GM23338 (cell line): ENCODE measurements around the gene CDC34.

ENCODE experiments used
- CTCF ChIP-seq, 2 experiments: fragments of 200-600 bp in 1 of 2; sonication (generic) in 1 of 2; conservative IDR thresholded peaks; 2 replicates each; pipeline versions ENCODE4 v1.5.1 to v1.6.1; 2016 to 2017; ENCODE audit warnings: antibody characterized with exemption in 2 of 2, low read depth in 2 of 2, mild to moderate bottlenecking in 2 of 2, moderate library complexity in 1 of 2
- EZH2 ChIP-seq: fragments of 200-600 bp; sonication (generic); IDR thresholded peaks from one replicate; pipeline ENCODE4 v1.8.0; 2017; ENCODE audit warnings: antibody characterized with exemption, mild to moderate bottlenecking, low read depth; ENCODE audit not compliant: unreplicated experiment
- EZH2phosphoT487 ChIP-seq: fragments of 200-600 bp; sonication (generic); IDR thresholded peaks from one replicate; pipeline ENCODE4 v1.8.1; 2018; ENCODE audit warnings: antibody characterized with exemption; ENCODE audit not compliant: unreplicated experiment
- JUNB ChIP-seq: IDR thresholded peaks from one replicate; pipeline ENCODE4 v1.6.1; 2016; ENCODE audit warnings: antibody characterized with exemption; ENCODE audit not compliant: unreplicated experiment
- NANOG ChIP-seq: IDR thresholded peaks from 2 replicates; pipeline ENCODE4 v1.6.1; 2016; ENCODE audit warnings: antibody characterized with exemption, borderline replicate concordance
- POLR2AphosphoS5 ChIP-seq: IDR thresholded peaks from 2 replicates; pipeline ENCODE4 v1.6.1; 2016; ENCODE audit warnings: antibody characterized with exemption, low read depth
- REST ChIP-seq: IDR thresholded peaks from one replicate; pipeline ENCODE4 v1.6.1; 2018; ENCODE audit warnings: antibody characterized with exemption; ENCODE audit not compliant: unreplicated experiment
- STAT1 ChIP-seq: IDR thresholded peaks from one replicate; pipeline ENCODE4 v1.6.1; 2016; ENCODE audit warnings: antibody characterized with exemption; ENCODE audit not compliant: unreplicated experiment
- ZNF331 ChIP-seq: fragments of 250-450 bp; sonication (Bioruptor Pico); IDR thresholded peaks from 2 replicates; pipeline ENCODE4 v1.5.0; 2020; ENCODE audit warnings: low read depth, mild to moderate bottlenecking, moderate library complexity

DNA sequence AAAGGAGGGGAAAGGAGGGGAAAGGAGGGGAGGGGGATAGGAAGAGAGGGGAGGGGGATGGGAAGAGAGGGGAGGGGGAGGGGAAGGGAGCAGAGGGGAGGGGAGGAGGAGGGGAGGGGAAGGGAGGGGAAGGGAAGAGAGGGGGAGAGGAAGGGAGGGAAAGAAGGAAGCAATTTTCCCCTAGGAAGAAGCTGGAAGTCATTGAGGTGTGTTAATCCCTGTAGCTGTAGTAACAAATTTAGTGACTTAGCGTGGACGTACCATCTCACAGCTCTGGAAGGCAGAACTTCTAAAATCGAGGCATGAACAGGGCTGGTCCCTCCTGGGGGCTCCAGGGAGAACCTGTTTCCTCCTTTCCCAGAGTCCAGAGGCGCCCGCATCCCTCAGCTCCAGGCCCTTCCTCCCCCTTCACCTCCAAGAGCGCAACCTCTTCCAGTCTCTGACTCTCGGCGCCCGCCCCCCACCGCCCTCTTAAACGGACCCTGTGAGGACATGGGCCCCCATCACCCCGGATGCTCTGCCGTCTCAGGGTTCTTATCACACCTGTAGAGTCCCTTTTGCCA is 5.6 kb upstream of the CDC34 start:
- no peak for TF ChIP-seq POLR2AphosphoS5
- no peak for TF ChIP-seq CTCF (conservative IDR thresholded peaks at IDR 0.05; ENCODE audit: low read depth in 2 of 2)
- TF ChIP-seq EZH2: no peak
- no peak for TF ChIP-seq JUNB
- no peak for TF ChIP-seq NANOG
- TF ChIP-seq EZH2phosphoT487: no peak
- TF ChIP-seq STAT1: no peak
- TF ChIP-seq REST: no peak
- no peak for TF ChIP-seq ZNF331 (CRISPR knock-in tag)
